SH-SY5Y (cell line): ENCODE data around the gene LETM1.

Experiments used
- GATA2 ChIP-seq: IDR thresholded peaks from 2 replicates; pipeline ENCODE4 v1.6.1; 2011; ENCODE audit warnings: mild to moderate bottlenecking, low read depth, low read length
- GATA3 ChIP-seq: IDR thresholded peaks from 2 replicates; pipeline ENCODE4 v1.6.1; 2011; ENCODE audit warnings: low read depth, mild to moderate bottlenecking, low read length, moderate library complexity

DNA sequence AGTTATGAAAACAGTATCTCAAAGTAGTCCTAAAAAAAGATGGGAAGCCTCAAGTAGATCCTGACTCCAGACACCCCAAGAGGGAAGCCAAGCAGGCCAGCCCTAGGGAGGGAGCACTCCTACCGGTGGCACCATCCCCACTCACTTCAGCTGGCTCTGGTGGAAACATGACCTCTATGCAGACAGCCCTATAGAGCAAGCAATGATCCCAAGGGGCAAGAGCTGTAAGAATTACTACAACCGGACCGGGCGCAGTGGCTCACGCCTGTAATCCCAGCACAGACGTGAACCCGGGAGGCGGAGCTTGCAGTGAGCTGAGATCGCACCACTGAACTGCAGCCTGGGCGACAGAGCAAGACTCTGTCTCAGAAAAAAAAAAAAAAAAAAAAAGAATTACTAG, 5.7 kb downstream of the LETM1 start:
- TF ChIP-seq GATA3 = no peak
- no peak for TF ChIP-seq GATA2
